Measurements from ENCODE around the gene NRROS. TPM values are rescaled to one million over a fixed set of nuclear protein-coding genes. Genes with fewer than 3 reads are reported as not detected.

Gene NRROS
- total RNA-seq, 1 donor from 2014 or later = 34.7 TPM

Other genes starting within 250 kb of the NRROS start
- 45.3 and 47.7 TPM in 2 replicates for gene UBXN7, start 207.3 kb upstream of the NRROS start, total RNA-seq
- gene RNF168, start 135.9 kb upstream of the NRROS start, total RNA-seq = 31.1 and 32.2 TPM in 2 replicates
- gene SMCO1, start 124.3 kb upstream of the NRROS start, total RNA-seq = not detected in 2 replicates
- gene WDR53, start 71.1 kb upstream of the NRROS start, total RNA-seq = 19.5 and 22.5 TPM in 2 replicates
- 17.5 and 17.8 TPM in 2 replicates for gene FBXO45, start 71.0 kb upstream of the NRROS start, total RNA-seq
- 5.3 and 5.5 TPM in 2 replicates for gene CEP19, start 72.6 kb downstream of the NRROS start, total RNA-seq
- 67.2 and 67.5 TPM in 2 replicates for gene PIGX, start 72.7 kb downstream of the NRROS start, total RNA-seq
- 93.9 and 97.7 TPM in 2 replicates for gene PAK2, start 100.2 kb downstream of the NRROS start, total RNA-seq
- gene SENP5, start 228.2 kb downstream of the NRROS start, total RNA-seq = 41.2 and 43.1 TPM in 2 replicates